ENCODE measurements around the gene CTDSP2. TPM values are rescaled to one million over a fixed set of nuclear protein-coding genes. Genes with fewer than 3 reads are reported as not detected.
"Not testable (repeated sequence)": the region's sequence is repeated elsewhere in the genome, so short reads cannot be mapped to it uniquely, and the experiment has no call there.

CTDSP2 gene
- total and polyA plus RNA-seq, 10 of the 15 experiments (the other 5 are each of a cell fraction or from before 2014, with no cell fraction given): 17.3 to 98.2 (median 54.1) TPM

DNA sequence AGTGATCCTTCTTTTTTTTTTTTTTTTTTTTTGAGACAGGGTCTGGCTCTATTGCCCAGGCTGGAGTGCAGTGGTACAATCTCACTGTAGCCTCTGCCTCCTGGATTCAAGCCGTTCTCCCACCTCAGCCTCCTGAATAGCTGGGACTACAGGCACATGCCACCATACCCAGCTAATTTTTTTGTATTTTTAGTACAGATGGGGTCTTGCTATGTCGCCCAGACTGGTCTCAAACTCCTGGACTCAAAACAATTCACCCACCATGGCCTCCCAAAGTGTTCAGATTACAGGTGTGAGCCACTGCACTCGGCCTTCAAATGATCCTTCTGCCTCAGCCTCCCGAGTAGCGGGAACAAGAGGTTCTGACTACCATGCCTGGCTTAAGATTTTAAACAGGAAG is 14.4 kb upstream of the CTDSP2 start:
- RAD21 ChIA-PET (ENCODE audit: unreplicated experiment); DNase-seq (ENCODE audit: low read depth, low spot score); H3K9me3 ChIP-seq (replicated peaks; ENCODE audit: control insufficient read depth, insufficient read depth, low read length); H3K4me2 ChIP-seq (ENCODE audit: control insufficient read depth, insufficient read depth); H3K27me3 ChIP-seq (replicated peaks in 1 of 2; ENCODE audit: control insufficient read depth in 2 of 2, insufficient read depth in 2 of 2, low read length in 1 of 2); intact Hi-C loops (cut with micrococcal nuclease; ENCODE audit: unreplicated experiment); H4K20me1 ChIP-seq (ENCODE audit: control insufficient read depth, insufficient read depth); H3K4me3 ChIP-seq; CTCF ChIA-PET; H3K4me1 ChIP-seq (ENCODE audit: control insufficient read depth, insufficient read depth, low read length); FAIRE-seq; H3K27ac ChIP-seq (ENCODE audit: control insufficient read depth, insufficient read depth); H3K36me3 ChIP-seq (ENCODE audit: control insufficient read depth in 2 of 2, insufficient read depth in 2 of 2, low read length in 1 of 2); in situ Hi-C loops (cut with MboI); H3K9ac ChIP-seq (ENCODE audit: control insufficient read depth, insufficient read depth, low read length); BruUV-seq (replicated peaks); ATAC-seq; H2AFZ ChIP-seq (ENCODE audit: control insufficient read depth, low read depth, low read length); SMC1A ChIA-PET (ENCODE audit: uncharacterized antibody, unreplicated experiment); H3K79me2 ChIP-seq (ENCODE audit: control insufficient read depth, insufficient read depth, low read length): not testable (repeated sequence)
- whole genome bisulfite sequencing (ENCODE audit: insufficient coverage, insufficient replicate concordance, low lambda C conversion rate, missing lambda C conversion rate): 39% methylated on average over 5 of the region's 5 CpGs
- POLR2A ChIA-PET: interaction anchor here (1.7 kb wide), 1 partner anchor 9 kb away, joined by 3 read pairs; no protein-coding TSS in a partner anchor

- Histone ChIP-seq H3K36me3 (ENCODE audit: control insufficient read depth in 2 of 2, insufficient read depth in 2 of 2, low read length in 1 of 2) (no peaks in the 10 kb centered on the region), H3K27ac (ENCODE audit: control insufficient read depth, insufficient read depth) (no peak overlapping the region), H3K27me3 (replicated peaks in 1 of 2; ENCODE audit: control insufficient read depth in 2 of 2, insufficient read depth in 2 of 2, low read length in 1 of 2) (no peaks in the 10 kb centered on the region; a peak in 2 of 4 replicates), H2AFZ (ENCODE audit: control insufficient read depth, low read depth, low read length) (no peak overlapping the region), H3K4me2 (ENCODE audit: control insufficient read depth, insufficient read depth) (no peak overlapping the region), H3K9ac (ENCODE audit: control insufficient read depth, insufficient read depth, low read length) (no peak overlapping the region), H3K9me3 (replicated peaks; ENCODE audit: control insufficient read depth, insufficient read depth, low read length) (no peaks in the 10 kb centered on the region), H3K4me3 (no peak overlapping the region), H3K4me1 (ENCODE audit: control insufficient read depth, insufficient read depth, low read length) (no peaks in the 10 kb centered on the region), H3K79me2 (ENCODE audit: control insufficient read depth, insufficient read depth, low read length) (no peaks in the 10 kb centered on the region), H4K20me1 (ENCODE audit: control insufficient read depth, insufficient read depth) (no peaks in the 10 kb centered on the region)
- in situ Hi-C loops (cut with MboI) (no loop called here), intact Hi-C loops (cut with micrococcal nuclease; ENCODE audit: unreplicated experiment) (no loop called here)
- no TSS peak for BruUV-seq (replicated peaks)
- ChIA-PET POLR2A (no interaction called here), CTCF (no interaction called here), SMC1A (ENCODE audit: uncharacterized antibody, unreplicated experiment) (no interaction called here), RAD21 (ENCODE audit: unreplicated experiment) (no interaction called here)
- ATAC-seq: no peak
- no peak for DNase-seq (ENCODE audit: low read depth, low spot score)
- FAIRE-seq: no peak
- 69% methylated on average over 5 of the region's 5 CpGs for WGBS (ENCODE audit: insufficient coverage, insufficient replicate concordance, low lambda C conversion rate, missing lambda C conversion rate)
- TF ChIP-seq NR2C2 (IDR thresholded peaks at IDR 0.05; ENCODE audit: borderline replicate concordance, control insufficient read depth, insufficient read length, low read depth): no peak
These were observed 12.6 kb upstream of the CTDSP2 start for GRCh38 chr12:57859121-57859520.

- in situ Hi-C loops (cut with MboI); intact Hi-C loops (cut with micrococcal nuclease; ENCODE audit: unreplicated experiment); DNase-seq (ENCODE audit: low read depth, low spot score); H3K9ac ChIP-seq (ENCODE audit: control insufficient read depth, insufficient read depth, low read length); H3K27ac ChIP-seq (ENCODE audit: control insufficient read depth, insufficient read depth); H3K4me2 ChIP-seq (ENCODE audit: control insufficient read depth, insufficient read depth); H3K4me3 ChIP-seq; ATAC-seq; H3K9me3 ChIP-seq (replicated peaks; ENCODE audit: control insufficient read depth, insufficient read depth, low read length); CTCF ChIA-PET; FAIRE-seq; H2AFZ ChIP-seq (ENCODE audit: control insufficient read depth, low read depth, low read length); H4K20me1 ChIP-seq (ENCODE audit: control insufficient read depth, insufficient read depth); BruUV-seq (replicated peaks); H3K27me3 ChIP-seq (replicated peaks in 1 of 2; ENCODE audit: control insufficient read depth in 2 of 2, insufficient read depth in 2 of 2, low read length in 1 of 2); H3K36me3 ChIP-seq (ENCODE audit: control insufficient read depth in 2 of 2, insufficient read depth in 2 of 2, low read length in 1 of 2); H3K4me1 ChIP-seq (ENCODE audit: control insufficient read depth, insufficient read depth, low read length); H3K79me2 ChIP-seq (ENCODE audit: control insufficient read depth, insufficient read depth, low read length): not testable (repeated sequence)
- ChIA-PET POLR2A (interaction anchor here (0.7 kb wide), 1 partner anchor 9 kb away, joined by 3 read pairs; no protein-coding TSS in a partner anchor), RAD21 (ENCODE audit: unreplicated experiment) (interaction anchor here (0.6 kb wide), 1 partner anchor 273 kb away, joined by 3 read pairs; no protein-coding TSS in a partner anchor), SMC1A (ENCODE audit: uncharacterized antibody, unreplicated experiment) (interaction anchor here (1.2 kb wide), 1 partner anchor 39 kb away, joined by 3 read pairs; no protein-coding TSS in a partner anchor)
- 46% methylated on average over 5 of the region's 7 CpGs for WGBS (ENCODE audit: insufficient coverage, insufficient replicate concordance, low lambda C conversion rate, missing lambda C conversion rate)
These were observed 11.6 kb upstream of the CTDSP2 start for GRCh38 chr12:57858123-57858522.
